Measurements from ENCODE around the gene CUX1. TPM values are rescaled to one million over a fixed set of nuclear protein-coding genes. Genes with fewer than 3 reads are reported as not detected.

CUX1 gene
- total RNA-seq, 4 donors from 2014 or later, result 58.2 to 295 (median 76.9) TPM

DNA sequence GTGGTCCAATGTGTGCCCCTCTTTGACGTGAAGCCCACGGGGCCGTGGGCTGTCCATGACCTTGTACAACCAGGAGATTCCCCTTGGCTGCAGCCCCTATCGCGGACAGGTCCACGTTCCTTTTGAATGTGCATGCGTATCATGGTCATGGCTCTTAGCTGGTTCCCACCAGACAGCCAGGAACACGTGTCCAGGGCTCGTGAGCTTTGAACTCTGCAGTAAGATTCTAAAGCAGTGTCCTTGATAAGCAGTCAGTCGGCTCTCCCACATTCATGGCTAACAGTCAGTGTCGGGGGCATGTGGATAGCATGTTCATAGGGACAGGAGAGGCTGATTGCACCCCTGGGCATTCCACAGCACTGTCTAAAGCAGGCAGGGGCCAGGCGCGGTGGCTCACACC lies 393.4 kb downstream of the CUX1 start:
- Histone ChIP-seq H3K4me1 (no peaks in the 10 kb centered on the region), H3K27ac (no peak overlapping the region), H3K27me3 (no peaks in the 10 kb centered on the region), H3K4me3 (no peak overlapping the region), H3K36me3 (no peaks in the 10 kb centered on the region), H3K9me3 (no peaks in the 10 kb centered on the region)
- no peak for DNase-seq
- TF ChIP-seq, protein P1, sequence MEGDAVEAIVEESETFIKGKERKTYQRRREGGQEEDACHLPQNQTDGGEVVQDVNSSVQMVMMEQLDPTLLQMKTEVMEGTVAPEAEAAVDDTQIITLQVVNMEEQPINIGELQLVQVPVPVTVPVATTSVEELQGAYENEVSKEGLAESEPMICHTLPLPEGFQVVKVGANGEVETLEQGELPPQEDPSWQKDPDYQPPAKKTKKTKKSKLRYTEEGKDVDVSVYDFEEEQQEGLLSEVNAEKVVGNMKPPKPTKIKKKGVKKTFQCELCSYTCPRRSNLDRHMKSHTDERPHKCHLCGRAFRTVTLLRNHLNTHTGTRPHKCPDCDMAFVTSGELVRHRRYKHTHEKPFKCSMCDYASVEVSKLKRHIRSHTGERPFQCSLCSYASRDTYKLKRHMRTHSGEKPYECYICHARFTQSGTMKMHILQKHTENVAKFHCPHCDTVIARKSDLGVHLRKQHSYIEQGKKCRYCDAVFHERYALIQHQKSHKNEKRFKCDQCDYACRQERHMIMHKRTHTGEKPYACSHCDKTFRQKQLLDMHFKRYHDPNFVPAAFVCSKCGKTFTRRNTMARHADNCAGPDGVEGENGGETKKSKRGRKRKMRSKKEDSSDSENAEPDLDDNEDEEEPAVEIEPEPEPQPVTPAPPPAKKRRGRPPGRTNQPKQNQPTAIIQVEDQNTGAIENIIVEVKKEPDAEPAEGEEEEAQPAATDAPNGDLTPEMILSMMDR (IDR thresholded peaks at IDR 0.05), result no peak
- TF ChIP-seq POLR2A (IDR thresholded peaks at IDR 0.05), result no peak
- intact Hi-C loops (cut with DNase I; ENCODE audit: low total_unique reads), result no loop called here

DNA sequence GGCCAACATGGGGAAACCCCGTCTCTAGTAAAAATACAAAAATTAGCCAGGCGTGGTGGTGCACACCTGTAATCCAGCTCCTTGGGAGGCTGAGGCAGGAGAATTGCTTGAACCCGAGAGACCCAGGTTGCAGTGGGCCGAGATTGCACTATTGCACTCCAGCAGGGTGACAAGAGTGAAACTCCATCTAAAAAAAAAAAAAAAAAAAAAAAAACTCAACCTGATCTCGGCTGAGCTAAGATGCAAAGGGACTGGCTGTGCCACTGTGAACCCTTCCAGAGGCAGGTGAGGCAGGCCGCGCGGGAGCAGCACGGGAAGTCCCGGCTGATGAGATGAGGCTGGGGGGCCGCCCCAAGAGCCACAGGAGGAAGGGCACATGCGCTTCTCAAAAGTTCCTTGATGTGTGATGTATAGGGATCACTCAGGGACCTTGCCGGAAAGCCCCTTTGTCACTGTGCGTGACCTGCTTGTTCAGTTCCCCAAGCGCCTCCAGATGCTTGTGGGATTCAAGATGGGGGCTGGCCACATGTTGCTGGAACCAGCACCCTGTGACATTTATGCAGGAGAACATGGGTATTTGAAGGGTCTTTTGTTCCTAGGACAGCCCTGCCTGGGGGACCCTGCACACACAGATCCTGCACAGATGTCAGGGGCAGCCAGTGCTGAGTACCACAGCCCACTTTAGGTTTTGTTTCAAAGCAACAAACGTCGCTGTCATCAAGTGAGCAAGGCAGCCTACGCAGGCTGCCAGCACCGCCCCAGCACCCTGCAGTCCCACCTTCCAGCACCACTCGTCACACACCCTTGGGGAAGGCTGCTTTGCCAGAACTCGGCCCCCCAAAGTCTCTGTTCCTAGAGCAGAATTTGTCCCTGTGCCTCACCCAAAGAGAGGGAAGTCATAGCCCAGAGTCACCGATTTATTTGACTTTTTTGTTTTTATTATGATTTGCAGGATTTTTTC lies 394.4 kb downstream of the CUX1 start:
- Histone ChIP-seq H3K9me3 (no peaks in the 10 kb centered on the region), H3K4me1 (no peaks in the 10 kb centered on the region), H3K27ac (no peak overlapping the region), H3K27me3 (no peaks in the 10 kb centered on the region), H3K4me3 (no peak overlapping the region), H3K36me3 (no peaks in the 10 kb centered on the region)
- no peak for TF ChIP-seq POLR2A (IDR thresholded peaks at IDR 0.05)
- TF ChIP-seq, protein P1 (IDR thresholded peaks at IDR 0.05), result no peak
- intact Hi-C loops (cut with DNase I; ENCODE audit: low total_unique reads), result no loop called here
- no peak for DNase-seq

DNA sequence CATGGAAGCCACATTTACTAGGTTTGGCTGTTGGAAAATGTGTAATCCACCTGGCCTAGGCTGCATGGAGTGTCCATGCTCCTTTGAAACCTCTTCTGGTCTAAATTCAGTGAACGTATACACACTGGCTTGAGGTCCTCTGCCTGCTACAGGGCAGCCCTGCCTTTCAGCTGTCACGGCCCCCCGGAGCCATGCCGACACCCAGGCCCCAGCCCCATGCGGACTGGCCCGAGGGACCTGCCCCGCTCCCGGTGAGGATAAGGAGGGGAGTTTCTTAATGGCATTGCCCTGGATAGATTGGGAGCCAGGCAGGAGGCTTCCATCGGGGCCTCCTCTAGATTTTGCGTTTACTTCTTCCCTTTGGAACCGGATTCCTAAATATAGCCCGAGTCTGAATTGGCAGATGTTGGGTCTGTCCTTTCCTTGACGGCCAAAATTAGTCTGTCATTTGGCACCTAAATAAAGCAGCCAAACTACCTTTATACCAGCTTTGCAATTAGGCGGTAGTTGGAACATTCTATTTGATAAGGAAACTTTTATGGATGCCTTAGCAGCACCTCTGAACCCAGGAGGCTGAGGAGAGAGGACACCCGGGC lies 397.1 kb downstream of the CUX1 start:
- Histone ChIP-seq H3K4me3 (no peak overlapping the region), H3K9me3 (no peaks in the 10 kb centered on the region), H3K4me1 (no peaks in the 10 kb centered on the region), H3K27ac (no peak overlapping the region), H3K36me3 (no peaks in the 10 kb centered on the region), H3K27me3 (no peaks in the 10 kb centered on the region)
- intact Hi-C loops (cut with DNase I; ENCODE audit: low total_unique reads), result no loop called here
- DNase-seq, result no peak
- TF ChIP-seq, protein P1 (IDR thresholded peaks at IDR 0.05), result no peak
- no peak for TF ChIP-seq POLR2A (IDR thresholded peaks at IDR 0.05)

DNA sequence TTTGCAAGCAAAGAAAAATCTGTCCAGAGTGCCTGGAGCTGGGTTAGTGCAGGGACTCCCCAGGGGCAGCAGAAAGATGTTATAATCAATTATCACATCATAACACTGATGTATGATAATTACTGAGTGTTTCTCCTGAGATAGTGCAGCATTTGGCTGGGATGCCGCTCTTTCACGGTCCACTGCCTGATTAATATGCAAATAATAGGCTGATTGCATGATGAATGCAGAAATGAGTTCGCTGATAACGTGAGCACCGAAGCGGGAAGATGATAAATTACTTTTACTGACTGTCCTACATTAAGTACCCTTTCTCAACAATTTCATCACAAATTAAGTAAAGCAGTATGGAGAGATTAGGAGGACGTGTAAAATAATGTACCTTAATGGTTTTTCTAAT lies 397.8 kb downstream of the CUX1 start:
- H3K4me1 ChIP-seq, result no peaks in the 10 kb centered on the region
- TF ChIP-seq POLR2A (IDR thresholded peaks at IDR 0.05), result no peak
- TF ChIP-seq, protein P1 (IDR thresholded peaks at IDR 0.05), result no peak
- no peaks in the 10 kb centered on the region for H3K9me3 ChIP-seq
- H3K27ac ChIP-seq, result no peak overlapping the region
- no peak overlapping the region for H3K4me3 ChIP-seq
- DNase-seq, result no peak
- H3K27me3 ChIP-seq, result no peaks in the 10 kb centered on the region
- intact Hi-C loops (cut with DNase I; ENCODE audit: low total_unique reads), result no loop called here
- no peaks in the 10 kb centered on the region for H3K36me3 ChIP-seq

DNA sequence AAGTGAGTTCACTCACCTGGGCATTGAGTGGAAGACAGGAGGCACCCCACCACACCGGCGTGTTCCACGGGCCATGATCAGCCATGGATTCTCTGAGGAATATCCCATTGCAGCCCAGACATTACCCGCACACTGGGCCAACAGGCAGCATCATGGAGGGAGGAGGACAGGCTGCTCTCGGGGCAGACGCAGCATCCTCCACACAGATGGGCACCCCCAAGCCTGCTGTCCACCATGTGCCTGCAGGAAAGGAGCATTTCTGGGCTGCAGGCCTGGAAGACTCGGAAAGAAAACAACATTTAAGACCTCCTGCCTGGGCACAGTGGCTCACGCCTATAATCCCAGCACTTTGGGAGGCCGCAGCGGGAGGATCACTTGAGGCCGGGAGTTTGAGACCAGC lies 398.3 kb downstream of the CUX1 start:
- no peaks in the 10 kb centered on the region for H3K36me3 ChIP-seq

More for the DNA sequence above, 398.3 kb downstream of the CUX1 start:
- intact Hi-C loops (cut with DNase I; ENCODE audit: low total_unique reads), result no loop called here
- no peaks in the 10 kb centered on the region for H3K27me3 ChIP-seq
- no peaks in the 10 kb centered on the region for H3K4me1 ChIP-seq
- no peak overlapping the region for H3K27ac ChIP-seq
- TF ChIP-seq, protein P1 (IDR thresholded peaks at IDR 0.05), result no peak
- no peak for TF ChIP-seq POLR2A (IDR thresholded peaks at IDR 0.05)
- DNase-seq, result no peak
- no peak overlapping the region for H3K4me3 ChIP-seq
- no peaks in the 10 kb centered on the region for H3K9me3 ChIP-seq

Data from uterus (tissue), 4 donors.